Activated T-cell treated with anti-CD3 and anti-CD28 coated beads for 24 hours (primary cell): ENCODE measurements around the gene ITGA6.
A peak's percentile ranks its signal among the peaks of the same experiment; 100 is the strongest.

ENCODE experiments used
- DNase-seq: peaks from one replicate; pipeline ENCODE4 v3.0.0-alpha.2; 2020; ENCODE audit warnings: low read depth

The ITGA6 gene

DNA sequence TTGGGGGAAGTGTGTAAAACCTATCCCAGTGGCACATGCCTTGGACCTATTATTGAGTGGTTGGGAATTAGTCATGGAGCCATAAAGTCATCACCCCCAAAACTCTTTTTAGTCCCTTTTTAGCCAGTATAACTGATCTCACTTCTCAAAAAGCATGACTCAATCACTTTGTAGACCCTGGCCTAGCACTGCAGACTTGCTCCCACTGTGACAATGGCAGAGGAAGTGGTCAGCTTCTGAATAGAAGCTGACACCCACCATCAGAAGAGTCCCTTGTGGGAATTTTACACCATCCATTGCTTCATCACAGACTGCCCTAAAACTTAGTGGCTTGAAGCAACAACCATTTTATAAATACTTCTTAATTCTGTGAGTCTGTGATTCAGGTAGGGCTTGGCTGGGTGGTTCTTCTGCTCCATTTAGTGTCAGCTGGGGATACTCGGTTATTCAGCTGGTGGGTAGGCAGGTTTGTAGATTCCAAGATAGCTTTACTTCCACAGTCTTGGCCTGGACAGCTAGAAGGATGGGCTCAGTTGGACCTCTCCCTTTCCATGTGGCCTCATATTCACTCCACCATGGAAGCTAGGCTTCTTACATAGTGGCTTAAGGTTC lies 10.8 kb upstream of the ITGA6 start:
- no peak for DNase-seq

- no peak for DNase-seq
Measured at GRCh38 chr2:172420216-172420615, 7.2 kb upstream of the ITGA6 start.

DNA sequence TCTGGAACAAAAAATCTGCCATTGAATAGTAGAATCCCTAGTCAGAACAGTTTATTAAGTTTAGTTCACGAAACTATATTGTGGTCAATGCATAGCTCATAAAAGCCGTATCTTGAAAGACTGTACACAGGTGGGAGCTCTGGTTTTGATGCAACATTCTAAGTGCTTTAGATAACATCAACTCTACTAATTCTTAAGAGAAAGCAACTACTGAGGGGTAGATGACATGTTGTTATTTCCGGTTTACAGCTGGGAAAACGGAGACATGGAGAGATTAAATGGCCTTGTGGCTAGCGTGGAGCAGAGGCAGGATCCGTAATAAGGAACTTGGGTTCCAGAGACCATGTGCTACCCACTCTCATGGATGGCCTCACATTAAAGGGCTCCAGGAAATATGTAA lies 4.2 kb upstream of the ITGA6 start:
- no peak for DNase-seq

DNA sequence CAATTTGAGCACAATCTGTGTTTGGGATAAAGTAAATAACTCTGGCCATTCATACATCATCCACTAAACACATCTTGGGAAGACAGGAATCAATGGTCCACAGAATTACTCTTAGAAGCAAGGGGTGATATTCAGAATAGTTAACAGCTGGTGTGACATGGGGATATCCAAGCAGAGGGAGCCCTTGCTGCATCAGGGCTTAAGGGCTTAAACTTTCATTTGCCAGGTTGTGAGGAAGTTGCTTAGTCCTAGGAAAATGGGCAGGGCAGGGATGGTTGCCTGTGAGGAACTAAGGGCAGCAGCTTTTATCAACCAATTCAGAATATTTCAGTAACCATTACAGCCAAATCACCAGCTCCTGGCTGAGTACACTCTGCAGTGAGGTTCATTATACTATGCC lies 2.0 kb upstream of the ITGA6 start:
- DNase-seq: no peak

DNA sequence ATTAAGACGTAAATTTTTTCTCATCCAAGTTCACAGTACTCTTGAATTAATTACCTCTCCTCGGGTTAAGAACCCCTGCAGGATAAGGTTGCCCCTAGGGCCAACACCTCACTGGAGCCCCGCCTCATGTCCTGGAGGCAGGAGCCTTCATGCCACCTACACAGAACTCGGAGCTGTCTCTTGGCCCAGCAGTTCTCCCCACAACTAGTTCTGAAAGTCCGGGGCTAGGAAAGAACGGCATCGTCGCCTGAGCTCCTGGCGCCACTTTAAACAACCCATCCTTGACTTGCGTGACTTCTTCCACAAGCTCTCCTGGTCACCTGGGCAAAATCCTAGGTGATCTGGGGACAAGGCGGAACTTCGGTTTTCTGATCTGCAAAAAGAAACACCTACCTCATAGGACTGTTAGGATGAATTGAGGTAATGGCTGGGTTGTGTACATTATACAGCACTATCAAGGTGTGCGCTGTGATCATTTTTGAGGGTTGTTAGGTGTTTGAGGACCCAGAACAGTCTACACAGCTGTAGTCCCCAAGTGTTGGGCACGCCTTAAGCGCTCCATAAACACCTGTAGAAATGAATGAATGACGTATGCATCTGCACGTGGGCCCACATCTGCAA lies 641 bp upstream of the ITGA6 start:
- DNase-seq: no peak

DNA sequence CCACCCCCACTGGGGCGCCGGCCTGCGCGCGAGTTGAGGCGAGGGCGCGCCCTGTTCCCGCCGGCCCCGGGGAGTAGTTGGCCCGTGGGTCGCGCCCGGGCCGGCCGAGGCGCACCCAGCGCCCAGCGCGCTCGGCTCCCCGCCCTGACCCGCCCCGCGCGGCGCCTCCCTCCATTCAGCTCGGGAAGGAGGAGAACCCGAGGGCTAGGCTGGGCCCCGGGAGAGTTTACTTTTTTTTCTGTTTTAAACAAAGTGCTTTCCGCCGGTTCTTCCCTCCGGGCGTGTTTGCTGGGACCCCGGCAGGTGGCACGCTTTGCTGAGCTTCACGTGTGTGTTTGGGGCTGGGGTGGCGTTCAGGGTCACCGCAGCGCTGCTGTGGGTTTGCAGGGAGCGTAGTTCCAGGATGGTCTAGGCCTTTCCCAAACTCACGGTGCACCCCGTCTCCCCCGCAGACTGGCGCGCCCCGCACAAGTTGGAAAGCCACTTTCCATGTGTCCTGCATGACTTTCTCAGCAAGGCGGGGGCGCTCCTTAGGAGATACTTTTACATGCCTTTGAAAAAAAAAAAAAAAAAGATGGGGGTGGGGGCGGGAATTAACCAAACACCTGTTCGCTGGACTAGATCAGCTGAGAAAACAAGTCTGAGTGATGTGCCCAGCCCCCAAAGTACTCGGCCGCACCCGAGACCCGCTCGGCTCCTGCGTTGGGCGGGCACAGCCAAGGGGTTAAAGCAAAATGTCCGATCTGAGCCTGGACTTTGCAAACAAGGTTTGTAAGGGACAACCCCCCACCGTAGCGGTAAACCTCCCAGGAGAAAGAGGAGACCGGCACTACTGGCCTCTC lies 825 bp downstream of the ITGA6 start:
- peak; percentile 43 for DNase-seq

GRCh38 chr2:172428832-172429210 lies 1.4 kb downstream of the ITGA6 start:
- no peak for DNase-seq

- DNase-seq: no peak
Measured at GRCh38 chr2:172429301-172429968, 2.0 kb downstream of the ITGA6 start.

GRCh38 chr2:172430027-172430426 lies 2.6 kb downstream of the ITGA6 start:
- no peak for DNase-seq

- DNase-seq: no peak
Measured at GRCh38 chr2:172430678-172431077, 3.3 kb downstream of the ITGA6 start.

DNA sequence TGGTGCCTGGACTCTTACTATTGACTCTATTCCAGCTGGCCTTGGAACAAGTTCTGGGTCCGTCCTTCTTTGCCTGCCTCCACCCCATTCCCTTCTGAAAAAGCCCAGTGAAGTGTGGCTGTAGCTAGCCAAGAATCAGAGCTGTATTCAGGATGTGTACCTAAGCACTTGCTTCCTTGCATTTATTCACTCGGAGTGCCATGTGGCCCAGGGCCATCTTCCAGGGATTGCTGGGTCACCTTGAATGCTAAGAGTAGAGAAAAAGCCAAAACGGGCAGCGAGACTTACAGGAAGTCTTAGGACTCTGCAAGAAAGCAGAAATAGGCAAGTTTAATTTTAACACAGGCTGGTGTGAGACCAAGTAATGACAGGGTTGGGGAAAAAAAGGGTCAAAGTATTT lies 4.1 kb downstream of the ITGA6 start:
- no peak for DNase-seq

- DNase-seq: no peak
Measured at GRCh38 chr2:172431993-172432392, 4.6 kb downstream of the ITGA6 start.

- no peak for DNase-seq
Measured at GRCh38 chr2:172433144-172433543, 5.8 kb downstream of the ITGA6 start.

DNA sequence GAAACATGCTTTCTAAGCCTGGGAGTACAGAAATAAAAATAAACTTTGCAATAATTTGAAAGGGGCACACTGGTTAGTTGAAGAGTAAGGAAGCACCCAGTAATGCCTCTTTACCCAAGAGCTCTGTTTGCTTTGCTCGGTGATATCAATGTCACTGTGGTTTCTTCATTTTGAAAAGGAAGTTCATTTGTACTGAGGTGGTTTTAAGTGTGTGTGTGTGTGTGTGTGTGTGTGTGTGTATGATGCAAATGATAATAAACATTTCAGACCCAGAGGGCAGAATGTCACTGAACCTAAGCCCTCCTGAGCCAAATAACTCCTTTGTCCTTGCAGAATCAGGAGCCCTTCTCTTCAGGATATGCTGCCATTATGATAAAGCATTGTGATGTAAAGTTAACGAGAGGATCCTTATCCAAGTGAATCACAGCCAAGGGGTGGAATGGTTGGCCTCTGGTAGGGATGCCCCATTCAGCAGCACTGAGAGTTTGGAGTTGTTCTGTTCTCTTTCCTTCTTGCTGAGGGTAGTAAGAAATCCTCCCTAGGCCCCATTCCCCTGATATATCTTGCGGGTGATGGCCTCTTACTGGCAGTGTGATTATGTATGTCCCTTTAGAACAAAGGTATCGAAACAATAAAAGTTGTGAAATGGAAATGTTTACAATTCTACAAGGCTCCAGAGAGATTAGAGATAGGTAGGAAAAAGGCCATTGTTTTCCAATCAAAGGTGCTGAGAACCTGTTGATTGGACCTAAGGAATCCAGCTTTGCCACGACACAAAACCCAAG lies 7.6 kb downstream of the ITGA6 start:
- no peak for DNase-seq

DNA sequence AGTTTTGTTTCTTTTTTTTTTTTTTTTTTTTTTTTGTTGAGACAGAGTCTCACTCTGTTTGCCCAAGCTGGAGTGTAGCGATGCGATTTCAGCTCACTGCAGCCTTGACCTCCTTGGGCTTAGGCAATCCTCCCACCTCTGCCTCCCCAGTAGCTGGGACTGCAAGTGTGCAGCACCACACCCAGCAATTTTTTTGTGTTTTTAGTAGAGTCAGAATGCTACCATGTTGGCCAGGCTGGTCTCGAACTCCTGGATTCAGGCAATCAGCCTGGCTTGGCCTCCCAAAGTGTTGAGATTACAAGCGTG lies 8.2 kb downstream of the ITGA6 start:
- no peak for DNase-seq

GRCh38 chr2:172436889-172437288 lies 9.5 kb downstream of the ITGA6 start:
- no peak for DNase-seq

GRCh38 chr2:172437419-172438341 lies 10.3 kb downstream of the ITGA6 start:
- DNase-seq: no peak

DNA sequence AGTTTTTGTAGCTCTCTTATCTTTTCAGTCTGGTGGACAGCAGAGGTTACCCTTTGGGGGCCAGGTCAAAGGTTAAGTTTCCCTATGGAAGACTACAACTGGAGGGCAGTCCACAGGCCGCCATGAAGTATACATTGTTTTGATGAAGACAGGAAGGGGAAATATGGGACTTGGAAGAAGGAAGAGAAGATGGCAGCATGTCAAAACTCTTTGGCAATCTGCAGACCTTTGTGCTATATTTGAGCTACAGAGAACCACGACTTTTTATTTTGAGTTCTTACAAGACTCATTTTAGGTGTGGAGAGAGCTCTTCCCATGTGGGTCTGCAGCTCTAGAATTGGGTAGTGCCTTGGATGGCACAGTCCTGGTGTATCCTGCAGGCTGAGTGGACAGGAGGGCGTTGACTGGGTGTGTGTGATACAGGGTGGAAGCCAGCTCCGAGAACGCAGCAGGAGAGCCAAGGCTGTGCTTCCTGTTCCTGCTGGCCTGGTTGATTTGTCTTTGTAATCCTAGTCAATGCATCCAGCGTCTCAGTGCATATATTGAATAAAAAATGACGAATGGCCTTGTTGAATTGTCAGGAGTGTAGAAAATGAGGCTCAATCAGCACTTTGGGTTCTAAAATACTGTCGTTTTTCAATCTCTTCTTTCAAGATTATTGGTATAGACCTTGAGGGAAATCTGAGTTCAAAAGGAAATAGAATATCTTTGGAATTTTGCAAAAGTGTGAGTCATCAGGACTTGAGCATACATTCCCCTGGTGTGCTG lies 11.5 kb downstream of the ITGA6 start:
- DNase-seq: no peak

DNA sequence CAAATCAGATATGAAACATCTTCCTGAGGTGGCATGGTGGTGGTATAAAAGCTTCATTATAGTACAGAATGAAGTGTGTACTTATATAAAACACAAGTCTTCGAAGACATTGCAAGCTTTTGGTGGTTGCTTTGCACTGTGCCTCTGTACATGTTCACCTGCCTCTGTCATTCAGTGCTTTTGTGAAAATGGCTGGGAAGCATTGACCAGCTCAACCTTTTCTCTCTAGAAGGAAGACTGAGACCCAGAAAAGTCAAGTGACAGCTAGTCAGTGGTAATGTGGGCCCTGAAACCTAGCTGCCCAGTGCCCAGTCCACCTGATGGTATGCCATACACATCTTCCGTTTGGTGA lies 12.1 kb downstream of the ITGA6 start:
- DNase-seq: no peak

DNA sequence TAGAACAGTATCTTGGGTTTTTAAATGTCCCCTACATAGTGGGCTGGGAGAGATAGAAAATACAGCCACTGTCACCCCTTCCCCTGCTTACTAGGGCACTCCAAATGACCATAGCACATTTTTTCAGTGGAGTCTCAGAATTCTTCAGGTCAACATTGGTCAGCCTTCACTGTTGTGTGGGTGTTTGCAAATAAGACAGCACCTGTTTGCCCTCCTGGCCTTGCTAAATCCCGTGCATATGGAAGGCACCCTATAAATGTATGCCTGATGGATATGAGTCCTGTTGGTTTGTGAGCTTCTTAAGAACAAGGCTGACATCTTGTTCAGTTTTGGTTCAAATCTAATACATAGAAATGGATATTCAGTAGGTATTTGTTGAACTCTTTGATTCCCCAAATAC lies 12.5 kb downstream of the ITGA6 start:
- DNase-seq: no peak
